Measurements from ENCODE around the gene ATP8B4. TPM values are rescaled to one million over a fixed set of nuclear protein-coding genes. Genes with fewer than 3 reads are reported as not detected.
A peak's percentile ranks its signal among the peaks of the same experiment; 100 is the strongest.

Gene ATP8B4
- total and polyA plus RNA-seq, 10 donors, result 1.7 to 42.8 (median 27.7) TPM

DNA sequence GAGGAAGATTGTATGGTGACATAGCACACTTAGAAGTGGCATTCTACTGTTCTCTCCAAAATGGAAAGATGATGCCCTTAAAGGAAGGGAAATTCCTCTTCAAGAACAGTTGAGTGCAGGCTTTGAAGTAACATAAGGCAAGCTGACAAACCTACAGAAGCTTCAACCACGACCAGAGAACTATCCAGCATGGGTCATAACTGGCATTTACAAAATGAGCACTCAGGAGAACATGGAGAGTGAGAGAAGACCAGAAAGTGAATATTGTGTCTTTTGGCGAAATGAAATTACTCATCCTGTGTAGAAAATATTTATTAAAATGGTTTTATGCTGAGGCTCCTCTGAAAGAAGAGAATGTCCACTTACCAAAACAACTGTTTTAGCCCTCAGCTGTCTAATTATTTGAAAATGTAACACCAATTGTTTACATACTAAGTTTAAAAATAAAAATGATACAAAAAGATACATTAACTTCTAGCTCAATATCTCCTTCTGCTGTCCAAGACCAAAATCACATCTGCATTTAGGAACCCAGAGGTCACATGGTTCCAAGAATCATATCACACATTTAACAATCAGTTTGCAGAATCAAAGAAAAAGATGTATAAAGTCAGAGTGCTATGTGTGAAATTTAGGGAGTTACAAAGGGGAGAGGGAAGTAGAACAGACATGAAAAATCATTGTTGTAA is 216.9 kb downstream of the ATP8B4 start:
- Histone ChIP-seq H3K4me3 (no peak overlapping the region), H3K36me3 (peaks cover 0 to 18% (median 0%) of the 10 kb centered on the region in 6 donors), H3K4me1 (no peaks in the 10 kb centered on the region), H3K27me3 (replicated peaks in 1 of 7) (no peaks in the 10 kb centered on the region), H3K27ac (peak overlapping the region in 7 of 8 donors; percentile 1 to 38 (median 21)), H3K9me3 (no peaks in the 10 kb centered on the region)
- WGBS, 5 donors, result 34 to 72% (median 63%) methylated on average over 2 of the region's 2 CpGs
- DNase-seq, result no peak
- intact Hi-C loops (cut with DNase I; ENCODE audit: low total_unique reads), result no loop called here
- TF ChIP-seq POLR2A (IDR thresholded peaks at IDR 0.05) (no peak), POLR2AphosphoS5 (IDR thresholded peaks at IDR 0.05) (no peak)
- TF ChIP-seq, protein P1, sequence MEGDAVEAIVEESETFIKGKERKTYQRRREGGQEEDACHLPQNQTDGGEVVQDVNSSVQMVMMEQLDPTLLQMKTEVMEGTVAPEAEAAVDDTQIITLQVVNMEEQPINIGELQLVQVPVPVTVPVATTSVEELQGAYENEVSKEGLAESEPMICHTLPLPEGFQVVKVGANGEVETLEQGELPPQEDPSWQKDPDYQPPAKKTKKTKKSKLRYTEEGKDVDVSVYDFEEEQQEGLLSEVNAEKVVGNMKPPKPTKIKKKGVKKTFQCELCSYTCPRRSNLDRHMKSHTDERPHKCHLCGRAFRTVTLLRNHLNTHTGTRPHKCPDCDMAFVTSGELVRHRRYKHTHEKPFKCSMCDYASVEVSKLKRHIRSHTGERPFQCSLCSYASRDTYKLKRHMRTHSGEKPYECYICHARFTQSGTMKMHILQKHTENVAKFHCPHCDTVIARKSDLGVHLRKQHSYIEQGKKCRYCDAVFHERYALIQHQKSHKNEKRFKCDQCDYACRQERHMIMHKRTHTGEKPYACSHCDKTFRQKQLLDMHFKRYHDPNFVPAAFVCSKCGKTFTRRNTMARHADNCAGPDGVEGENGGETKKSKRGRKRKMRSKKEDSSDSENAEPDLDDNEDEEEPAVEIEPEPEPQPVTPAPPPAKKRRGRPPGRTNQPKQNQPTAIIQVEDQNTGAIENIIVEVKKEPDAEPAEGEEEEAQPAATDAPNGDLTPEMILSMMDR (IDR thresholded peaks at IDR 0.05 in 8 of 11, conservative IDR thresholded peaks at IDR 0.05 in 3 of 11), result no peak

DNA sequence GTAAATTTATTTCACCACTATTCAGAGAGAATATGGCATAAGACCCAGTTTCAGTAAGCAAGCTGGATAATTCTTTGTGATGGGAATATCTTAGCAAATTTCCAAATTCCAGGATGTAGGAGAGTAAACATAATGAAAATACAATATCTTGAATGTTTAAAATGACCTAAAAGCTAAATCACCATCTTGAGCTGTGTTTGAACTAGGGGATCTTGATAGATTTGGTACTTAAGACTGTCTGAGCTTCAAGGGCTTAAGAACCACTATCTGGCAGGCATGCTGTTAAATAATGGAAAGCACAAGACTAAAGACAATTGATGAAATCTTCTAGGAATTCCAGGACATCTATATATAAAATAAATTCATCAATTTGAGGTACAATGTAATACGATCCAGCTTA is 217.7 kb downstream of the ATP8B4 start:
- Histone ChIP-seq H3K36me3 (peaks cover 0 to 18% (median 0%) of the 10 kb centered on the region in 6 donors), H3K4me1 (no peaks in the 10 kb centered on the region), H3K27me3 (replicated peaks in 1 of 7) (no peaks in the 10 kb centered on the region), H3K4me3 (no peak overlapping the region), H3K9me3 (no peaks in the 10 kb centered on the region), H3K27ac (peak overlapping the region in 2 of 8 donors; percentile 12 to 28)
- intact Hi-C loops (cut with DNase I; ENCODE audit: low total_unique reads), result no loop called here
- DNase-seq, result no peak
- 83 to 90% (median 87%) methylated on average over 1 of the region's 1 CpG for WGBS, 5 donors
- no peak for TF ChIP-seq POLR2AphosphoS5 (IDR thresholded peaks at IDR 0.05)
- TF ChIP-seq, protein P1 (IDR thresholded peaks at IDR 0.05 in 8 of 11, conservative IDR thresholded peaks at IDR 0.05 in 3 of 11), result no peak
- no peak for TF ChIP-seq POLR2A (IDR thresholded peaks at IDR 0.05)

DNA sequence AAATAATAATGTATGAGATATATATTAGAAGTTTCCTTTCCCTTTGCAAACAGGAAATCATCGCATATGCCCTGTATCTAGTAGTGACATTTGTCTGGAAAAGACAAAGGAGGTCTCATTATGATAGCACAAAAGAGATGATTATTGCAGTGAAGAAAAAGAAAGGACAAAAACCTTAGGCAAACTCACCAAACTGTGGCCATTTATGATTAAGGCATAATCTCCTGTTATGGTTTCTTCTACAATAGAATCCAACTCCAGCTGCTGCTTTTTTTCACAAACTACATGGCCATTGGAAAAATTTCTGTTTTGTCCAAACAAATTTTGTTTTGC is 218.2 kb downstream of the ATP8B4 start:
- TF ChIP-seq, protein P1 (IDR thresholded peaks at IDR 0.05 in 8 of 11, conservative IDR thresholded peaks at IDR 0.05 in 3 of 11), result no peak
- TF ChIP-seq POLR2A (IDR thresholded peaks at IDR 0.05) (no peak), POLR2AphosphoS5 (IDR thresholded peaks at IDR 0.05) (no peak)
- WGBS, 5 donors, result 58 to 92% (median 74%) methylated on average over 1 of the region's 1 CpG
- peak overlapping the region in 1 of 8 donors; percentile 12 for H3K27ac ChIP-seq
- intact Hi-C loops (cut with DNase I; ENCODE audit: low total_unique reads), result no loop called here
- peaks cover 0 to 21% (median 0%) of the 10 kb centered on the region in 6 donors for H3K36me3 ChIP-seq
- no peaks in the 10 kb centered on the region for H3K4me1 ChIP-seq
- no peak overlapping the region for H3K4me3 ChIP-seq
- no peak for DNase-seq
- H3K9me3 ChIP-seq, result no peaks in the 10 kb centered on the region
- H3K27me3 ChIP-seq (replicated peaks in 1 of 7), result no peaks in the 10 kb centered on the region

DNA sequence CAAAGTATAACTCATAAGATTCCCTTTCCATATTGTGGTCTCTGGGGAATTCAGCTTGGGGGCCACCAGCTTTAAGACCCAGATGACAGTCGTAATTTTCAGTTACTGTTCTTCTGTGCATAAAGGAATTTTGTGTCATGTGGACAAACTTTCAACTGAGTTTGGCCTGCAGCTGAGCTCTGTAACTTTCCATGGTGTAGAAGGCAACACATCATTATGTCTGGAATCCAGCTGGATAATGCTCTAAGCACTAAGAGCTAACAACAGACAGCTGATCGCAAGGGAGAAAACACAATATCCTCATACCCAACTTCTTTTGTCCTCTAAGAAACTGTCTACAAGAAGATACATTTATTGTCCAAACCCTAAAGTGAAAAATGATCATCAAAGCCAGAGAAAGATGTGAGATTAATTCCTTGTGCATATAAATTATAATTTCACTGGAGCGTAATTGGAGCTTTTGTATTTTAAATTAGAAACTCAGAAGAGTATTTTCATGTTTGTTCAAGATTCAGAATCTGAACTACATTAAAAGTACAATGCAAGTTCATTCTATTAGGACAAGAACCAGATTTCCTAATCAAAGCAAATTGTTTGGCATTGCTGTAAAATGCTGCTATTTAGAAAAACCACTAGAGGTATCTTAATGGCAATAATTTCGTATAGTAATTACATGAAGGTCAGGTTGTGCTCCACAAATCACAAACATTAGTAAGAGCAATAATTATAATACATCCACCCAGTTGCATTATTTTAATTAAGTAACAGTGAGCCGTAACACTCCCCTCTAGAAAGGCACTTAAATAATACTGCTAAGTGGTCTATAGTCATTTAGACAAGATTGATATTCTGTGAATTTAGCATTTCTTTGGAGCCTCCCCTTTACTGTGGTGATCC is 218.8 kb downstream of the ATP8B4 start:
- TF ChIP-seq, protein P1 (IDR thresholded peaks at IDR 0.05 in 8 of 11, conservative IDR thresholded peaks at IDR 0.05 in 3 of 11), result no peak
- TF ChIP-seq POLR2A (IDR thresholded peaks at IDR 0.05) (no peak), POLR2AphosphoS5 (IDR thresholded peaks at IDR 0.05) (no peak)
- Histone ChIP-seq H3K9me3 (no peaks in the 10 kb centered on the region), H3K4me1 (no peaks in the 10 kb centered on the region), H3K4me3 (no peak overlapping the region), H3K36me3 (peaks cover 0 to 27% (median 0%) of the 10 kb centered on the region in 6 donors), H3K27me3 (replicated peaks in 1 of 7) (no peaks in the 10 kb centered on the region), H3K27ac (no peak overlapping the region)
- intact Hi-C loops (cut with DNase I; ENCODE audit: low total_unique reads), result no loop called here
- DNase-seq, result no peak
- WGBS, 5 donors, result 62 to 78% (median 76%) methylated on average over 5 of the region's 5 CpGs

Measured in spleen (tissue), 11 donors.